Measurements from ENCODE around the gene DES.

Gene DES

DNA sequence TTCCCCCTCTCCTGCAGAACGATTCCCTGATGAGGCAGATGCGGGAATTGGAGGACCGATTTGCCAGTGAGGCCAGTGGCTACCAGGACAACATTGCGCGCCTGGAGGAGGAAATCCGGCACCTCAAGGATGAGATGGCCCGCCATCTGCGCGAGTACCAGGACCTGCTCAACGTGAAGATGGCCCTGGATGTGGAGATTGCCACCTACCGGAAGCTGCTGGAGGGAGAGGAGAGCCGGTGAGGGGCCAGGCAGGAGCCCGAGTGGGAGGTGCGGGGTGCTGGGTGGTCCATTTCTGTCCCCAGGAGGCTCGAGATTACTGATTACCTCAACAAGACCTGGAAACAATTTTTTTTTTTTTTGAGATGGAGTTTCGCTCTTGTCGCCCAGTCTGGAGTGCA is 3.1 kb downstream of the DES start:
- no peak for DNase-seq

DNA sequence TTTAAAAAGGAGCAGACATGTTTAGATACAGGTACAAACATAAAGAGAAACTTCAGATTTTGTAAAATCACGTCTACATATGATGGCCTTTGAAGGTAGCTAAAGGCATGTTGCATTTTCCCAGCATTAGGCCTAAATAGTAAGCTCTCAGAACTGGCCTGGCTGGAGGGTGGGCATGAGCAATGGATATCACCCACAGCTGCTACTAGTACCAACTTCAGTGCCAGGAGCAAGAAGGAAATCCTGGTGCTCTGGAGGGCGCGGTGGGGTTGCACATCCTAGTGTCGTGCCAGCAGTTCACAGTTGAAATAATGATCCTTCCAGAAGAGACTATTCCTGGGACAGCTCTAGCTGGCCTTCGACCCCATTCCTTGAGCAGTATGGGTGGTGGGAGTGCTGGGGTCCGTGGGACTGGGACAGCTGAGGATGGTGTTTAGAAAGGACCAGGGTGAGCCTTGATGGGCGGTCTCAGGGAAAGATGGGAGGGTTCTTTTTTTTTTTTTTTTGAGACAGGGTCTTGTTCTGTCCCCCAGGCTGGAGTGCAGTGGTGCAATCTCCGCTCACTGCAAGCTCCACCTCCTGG is 4.9 kb downstream of the DES start:
- DNase-seq, result no peak

DNA sequence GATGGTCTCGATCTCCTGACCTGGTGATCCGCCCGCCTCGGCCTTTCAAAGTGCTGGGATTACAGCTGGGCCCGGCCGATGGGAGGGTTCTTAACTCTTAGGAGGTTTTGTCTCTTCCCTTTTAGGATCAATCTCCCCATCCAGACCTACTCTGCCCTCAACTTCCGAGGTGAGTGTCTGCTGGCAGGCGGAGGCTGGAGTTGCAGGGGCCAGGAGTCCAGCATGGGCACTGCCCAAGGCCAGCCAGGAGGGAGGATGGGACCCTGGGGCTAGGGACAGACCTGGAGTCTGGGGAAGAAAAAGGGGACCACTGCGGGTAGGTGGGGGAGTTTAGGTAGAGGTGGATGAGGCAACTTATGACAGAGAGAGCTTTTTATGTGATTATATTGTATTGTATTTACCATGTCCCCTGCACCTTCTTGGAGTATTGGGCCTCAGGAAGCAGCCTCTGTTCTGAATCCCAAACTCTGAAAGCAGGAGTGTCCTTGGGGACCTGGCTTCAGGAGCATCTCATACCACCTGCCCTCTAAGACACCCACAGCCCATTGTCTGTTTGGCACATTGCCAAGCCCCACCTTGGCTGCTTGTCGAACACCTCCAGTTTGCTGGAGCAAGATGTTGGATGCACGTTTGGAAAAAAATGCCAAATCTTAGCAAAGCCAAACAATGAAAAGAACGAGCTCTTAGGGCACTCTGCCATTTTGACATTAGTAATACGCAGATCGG is 5.6 kb downstream of the DES start:
- no peak for DNase-seq

DNA sequence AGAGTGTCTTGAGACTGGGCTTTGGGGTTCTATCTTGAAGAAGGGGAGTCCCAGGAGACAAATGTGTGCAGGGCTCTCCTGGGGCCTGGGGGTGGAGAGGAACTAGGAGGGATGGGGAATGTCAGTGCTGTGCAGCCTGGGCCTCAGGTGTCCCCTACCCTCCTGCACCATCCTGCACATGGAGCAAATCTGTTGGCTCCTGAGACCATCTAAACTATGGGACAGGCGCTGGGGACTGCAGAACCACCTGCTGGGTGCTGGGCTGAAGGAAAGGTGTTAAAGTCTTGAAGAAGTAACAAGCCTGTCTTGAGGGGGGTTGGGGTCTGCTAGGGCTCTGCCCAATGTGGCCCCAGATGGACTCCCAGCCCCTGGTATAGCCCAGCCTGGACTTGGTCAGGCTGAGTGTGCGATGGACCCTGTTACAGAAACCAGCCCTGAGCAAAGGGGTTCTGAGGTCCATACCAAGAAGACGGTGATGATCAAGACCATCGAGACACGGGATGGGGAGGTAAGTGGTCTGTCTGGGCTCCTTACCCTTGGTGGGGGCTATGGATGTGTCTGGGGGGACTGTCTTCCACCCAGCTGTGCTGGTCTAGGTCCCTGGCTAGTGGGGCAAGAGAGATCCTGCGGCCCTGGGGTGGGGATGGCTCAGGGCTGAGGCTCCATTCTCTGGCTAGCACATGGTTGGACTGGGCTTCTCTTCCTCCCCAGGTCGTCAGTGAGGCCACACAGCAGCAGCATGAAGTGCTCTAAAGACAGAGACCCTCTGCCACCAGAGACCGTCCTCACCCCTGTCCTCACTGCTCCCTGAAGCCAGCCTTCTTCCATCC is 7.3 kb downstream of the DES start:
- no peak for DNase-seq

DNA sequence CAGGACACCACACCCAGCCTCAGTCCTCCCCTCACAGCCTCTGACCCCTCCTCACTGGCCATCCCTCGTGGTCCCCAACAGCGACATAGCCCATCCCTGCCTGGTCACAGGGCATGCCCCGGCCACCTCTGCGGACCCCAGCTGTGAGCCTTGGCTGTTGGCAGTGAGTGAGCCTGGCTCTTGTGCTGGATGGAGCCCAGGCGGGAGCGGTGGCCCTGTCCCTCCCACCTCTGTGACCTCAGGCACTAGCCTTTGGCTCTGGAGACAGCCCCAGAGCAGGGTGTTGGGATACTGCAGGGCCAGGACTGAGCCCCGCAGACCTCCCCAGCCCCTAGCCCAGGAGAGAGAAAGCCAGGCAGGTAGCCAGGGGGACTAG is 7.9 kb downstream of the DES start:
- no peak for DNase-seq

DNA sequence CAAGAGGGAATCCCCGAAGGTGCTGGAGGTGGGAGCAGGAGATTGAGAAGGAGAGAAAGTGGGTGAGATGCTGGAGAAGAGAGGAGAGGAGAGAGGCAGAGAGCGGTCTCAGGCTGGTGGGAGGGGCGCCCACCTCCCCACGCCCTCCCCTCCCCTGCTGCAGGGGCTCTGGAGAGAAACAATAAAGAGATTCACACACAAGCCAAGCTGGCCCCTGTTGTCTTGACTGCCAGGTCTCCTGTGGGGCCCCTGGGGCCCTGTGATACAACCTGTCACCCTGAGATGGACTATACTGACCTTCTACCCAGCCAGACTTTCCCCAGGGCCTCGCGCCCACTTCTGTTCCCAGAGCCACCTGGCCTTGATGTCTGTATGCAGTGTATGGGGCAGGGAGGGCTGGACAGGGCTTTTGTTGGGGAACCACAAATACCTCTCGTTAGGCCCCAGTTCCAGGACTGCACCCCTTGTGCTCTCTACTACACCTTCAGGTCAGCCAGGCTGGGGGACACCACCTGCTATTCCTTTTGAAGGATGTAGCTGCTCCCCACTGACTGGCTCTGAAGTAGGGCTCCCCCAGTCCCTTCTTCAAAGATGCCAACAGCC is 8.5 kb downstream of the DES start:
- DNase-seq, result no peak

DNA sequence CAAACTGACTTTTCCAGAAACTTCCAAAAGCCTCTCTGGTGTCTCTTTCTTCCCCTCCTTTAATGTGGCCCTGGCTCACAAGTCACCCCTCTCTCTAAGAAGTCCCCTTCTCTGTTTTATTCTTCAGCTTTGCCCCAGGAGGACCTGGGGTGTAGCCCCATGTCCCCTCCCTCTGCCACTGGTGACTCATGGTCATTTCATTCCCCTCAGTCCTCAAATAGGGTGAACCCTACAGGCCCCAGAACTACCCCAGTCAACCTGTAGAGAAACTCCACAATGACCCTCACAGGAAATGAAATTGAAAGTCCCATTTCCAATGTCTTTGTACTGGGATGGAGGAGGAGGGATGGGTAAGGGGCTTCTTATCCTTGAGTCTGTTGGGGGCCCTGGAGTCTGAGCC is 10.3 kb downstream of the DES start:
- no peak for DNase-seq

DNA sequence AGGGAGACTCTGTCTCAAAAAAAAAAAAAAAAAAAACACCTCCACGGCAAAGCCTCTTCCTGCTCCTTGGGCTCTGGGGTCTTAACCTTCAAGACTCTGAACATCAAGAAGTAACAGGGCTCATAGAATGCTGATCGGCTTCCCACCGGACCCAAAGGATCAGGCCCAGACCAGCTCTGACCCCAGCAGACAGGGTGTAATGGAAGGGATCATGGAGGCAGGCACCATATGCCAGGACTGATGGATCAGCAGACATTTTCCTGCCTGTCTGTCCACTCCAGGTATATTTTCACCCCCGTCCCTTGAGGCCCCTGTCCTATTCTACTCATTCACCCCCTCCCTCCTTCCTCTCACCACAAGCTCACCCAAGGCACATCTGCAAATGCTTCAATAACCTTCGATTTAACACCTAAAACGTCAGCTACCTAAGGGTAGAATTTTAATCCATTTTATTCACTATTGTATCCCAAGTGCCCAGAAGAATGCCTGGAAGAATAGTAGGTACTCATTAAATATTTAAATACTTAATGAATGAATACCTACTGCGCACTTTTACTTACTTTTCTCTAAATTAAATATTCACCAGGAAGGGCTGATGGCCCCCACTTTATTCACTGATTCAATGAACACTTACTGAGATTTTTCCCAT is 11.9 kb downstream of the DES start:
- no peak for DNase-seq

DNA sequence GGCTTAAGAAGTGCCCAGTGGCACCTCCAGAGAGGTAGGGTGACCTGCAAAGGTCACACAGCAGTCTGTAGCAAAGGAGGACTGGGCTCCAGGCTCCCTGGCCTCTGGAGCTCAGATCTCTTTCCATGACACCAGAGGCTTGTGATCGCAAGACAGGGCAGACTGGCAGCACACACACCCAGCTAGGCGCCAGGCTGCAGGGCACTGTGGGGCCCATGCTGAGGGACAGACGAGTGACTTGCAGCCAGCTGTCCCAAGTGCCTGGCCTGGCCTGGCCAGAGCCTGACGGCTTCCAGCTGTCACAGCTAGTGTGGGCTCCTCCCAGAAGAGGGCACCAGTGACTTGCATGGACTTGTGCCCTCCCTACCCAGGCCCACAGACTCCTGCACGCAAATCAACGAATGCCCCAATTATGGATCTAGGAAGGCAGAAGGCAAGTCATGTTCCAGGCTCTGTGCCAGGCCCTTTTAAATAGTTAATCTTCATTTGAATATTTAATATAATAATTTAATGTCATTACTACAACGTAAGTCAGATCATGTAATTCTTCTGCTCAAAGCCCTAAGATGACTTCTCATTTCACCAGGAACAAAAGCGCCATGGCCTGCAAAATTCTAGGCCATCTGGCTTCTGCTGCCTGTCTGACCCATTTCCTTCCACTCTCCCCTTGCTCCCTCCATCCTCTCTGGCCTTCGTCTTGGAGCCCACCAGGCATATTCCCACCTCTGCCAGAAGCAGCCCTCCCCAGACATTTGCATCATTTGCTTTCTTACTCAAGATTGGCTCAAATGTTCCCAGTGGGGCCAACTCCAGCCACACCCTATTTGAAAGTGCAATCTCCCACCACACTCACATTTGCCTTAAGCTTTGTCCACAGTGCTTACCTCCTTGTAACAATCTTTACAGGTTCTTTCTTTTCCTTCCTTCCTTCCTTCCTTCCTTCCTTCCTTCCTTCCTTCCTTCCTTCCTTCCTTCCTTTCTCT is 12.7 kb downstream of the DES start:
- peak in 3 of 4 experiments; percentile 13 to 48 (median 38) for DNase-seq

DNA sequence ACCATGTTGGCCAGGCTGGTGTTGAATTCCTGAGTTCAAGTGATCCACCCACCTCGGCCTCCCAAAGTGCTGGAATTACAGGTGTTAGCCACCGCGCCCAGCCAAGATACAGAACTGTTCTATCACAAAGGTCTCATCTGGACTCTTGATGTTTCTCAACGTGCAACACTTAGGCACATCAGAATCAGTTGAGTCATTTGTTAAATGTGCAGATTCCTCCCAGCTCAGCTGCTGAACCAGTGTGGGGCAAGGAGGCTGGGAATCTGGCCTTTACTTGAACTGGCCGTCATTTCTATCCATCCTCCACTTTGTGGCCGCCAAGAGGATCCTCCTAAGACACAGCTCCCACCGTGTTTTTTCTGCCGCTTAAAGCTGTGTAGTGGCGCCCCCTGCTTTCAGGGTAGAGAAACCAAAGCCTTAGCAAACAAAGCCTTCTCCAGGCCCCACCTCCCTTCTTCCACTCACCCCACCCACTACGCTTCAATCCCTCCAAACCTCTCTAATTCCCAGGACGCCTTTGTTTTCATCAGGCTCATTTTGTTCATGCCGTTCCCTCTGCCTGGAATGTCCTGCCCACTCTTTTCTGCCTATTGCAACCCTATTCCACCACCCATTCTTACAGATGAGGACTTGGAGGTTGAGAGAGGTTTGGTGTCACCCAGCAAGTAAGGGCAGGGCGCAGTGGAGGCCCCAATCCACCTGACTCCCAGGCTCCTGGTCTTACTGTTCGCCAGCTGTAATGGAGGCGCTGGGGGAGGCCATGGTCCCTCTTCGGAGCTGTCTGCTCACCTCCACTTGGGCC is 15.7 kb downstream of the DES start:
- DNase-seq, result peak; percentile 30 to 61 (median 51)

DNA sequence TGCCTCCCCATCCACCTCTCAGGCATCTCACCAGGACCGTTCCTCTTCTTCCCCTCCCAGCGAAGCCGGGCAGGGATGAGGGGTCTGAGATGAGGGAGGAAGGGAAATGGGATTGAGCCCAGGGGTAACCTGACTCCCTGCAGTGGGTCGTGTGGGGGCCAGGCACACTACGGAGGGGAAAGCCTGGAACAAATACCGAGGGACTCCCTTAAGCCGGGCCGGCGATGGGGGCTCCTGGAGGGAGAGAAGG is 16.2 kb downstream of the DES start:
- DNase-seq, result no peak

DNA sequence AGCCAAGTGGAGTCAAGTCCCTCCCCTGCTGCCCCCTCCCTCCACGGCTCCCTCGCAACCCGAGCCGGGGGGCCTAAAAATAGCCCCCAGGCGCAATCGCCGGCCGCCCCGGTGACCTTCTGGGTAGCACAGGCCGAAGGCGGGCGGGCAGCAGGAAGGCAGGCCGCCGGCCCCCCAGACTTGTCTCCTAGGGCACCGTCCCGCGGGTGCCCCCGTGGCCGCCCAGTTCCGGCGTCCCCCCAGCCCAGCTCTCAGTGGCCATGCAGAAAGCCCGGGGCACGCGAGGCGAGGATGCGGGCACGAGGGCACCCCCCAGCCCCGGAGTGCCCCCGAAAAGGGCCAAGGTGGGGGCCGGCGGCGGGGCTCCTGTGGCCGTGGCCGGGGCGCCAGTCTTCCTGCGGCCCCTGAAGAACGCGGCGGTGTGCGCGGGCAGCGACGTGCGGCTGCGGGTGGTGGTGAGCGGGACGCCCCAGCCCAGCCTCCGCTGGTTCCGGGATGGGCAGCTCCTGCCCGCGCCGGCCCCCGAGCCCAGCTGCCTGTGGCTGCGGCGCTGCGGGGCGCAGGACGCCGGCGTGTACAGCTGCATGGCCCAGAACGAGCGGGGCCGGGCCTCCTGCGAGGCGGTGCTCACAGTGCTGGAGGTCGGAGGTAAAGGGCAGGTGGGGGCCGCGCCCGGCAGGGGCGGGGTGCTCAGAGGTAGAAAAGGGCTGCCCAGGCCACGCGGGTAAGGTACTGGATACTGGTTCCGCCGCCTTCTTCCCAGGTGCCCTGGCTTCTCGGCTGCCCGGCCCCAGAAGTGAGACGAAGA is 16.7 kb downstream of the DES start, which contains the start of gene SPEG:
SPEG (plus strand) TSS at position 126 of the 808 bp plus-strand sequence; CDS start at position 261, 135 bp downstream.
- no peak for DNase-seq

DNA sequence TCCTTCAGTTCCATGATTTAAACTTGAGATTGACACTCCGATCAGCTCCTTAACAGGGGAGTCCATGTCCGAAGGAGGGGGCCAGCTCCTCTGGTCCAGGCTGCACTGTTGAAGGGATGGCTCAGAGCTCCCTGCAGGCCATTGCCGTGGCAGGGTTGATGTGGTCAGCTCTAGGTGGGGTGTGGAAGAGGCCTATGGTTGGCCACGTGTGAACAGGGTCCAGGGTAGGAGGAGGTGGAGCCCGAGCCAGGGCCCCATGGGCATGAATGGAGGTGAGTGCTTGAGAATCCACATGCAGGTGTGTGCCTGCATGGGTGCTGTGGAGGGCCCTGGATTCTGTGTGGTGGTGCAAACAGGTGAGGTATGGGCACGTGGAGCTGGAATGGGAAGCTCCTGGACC is 17.5 kb downstream of the DES start:
- no peak for DNase-seq

DNA sequence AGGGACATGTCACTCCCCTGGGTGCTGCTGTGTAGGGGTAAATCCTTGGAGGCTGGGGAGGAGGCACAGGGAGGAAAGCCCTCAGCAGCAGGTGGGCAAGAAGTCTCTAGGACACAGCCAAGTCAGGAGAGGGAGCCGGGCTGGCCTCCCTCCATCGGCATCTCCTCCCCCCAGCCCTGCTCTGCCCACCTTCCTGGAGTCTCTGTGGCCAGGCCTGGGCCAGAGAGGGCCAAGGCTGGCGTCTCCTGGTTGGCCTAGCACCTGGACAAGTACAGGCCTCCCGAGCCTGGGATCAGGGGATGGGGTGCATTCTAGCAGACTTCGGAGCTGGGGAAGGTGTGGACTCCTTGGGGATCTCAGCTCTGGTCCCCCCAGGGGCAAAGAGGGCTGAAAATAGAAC is 18.3 kb downstream of the DES start:
- DNase-seq, result no peak

DNA sequence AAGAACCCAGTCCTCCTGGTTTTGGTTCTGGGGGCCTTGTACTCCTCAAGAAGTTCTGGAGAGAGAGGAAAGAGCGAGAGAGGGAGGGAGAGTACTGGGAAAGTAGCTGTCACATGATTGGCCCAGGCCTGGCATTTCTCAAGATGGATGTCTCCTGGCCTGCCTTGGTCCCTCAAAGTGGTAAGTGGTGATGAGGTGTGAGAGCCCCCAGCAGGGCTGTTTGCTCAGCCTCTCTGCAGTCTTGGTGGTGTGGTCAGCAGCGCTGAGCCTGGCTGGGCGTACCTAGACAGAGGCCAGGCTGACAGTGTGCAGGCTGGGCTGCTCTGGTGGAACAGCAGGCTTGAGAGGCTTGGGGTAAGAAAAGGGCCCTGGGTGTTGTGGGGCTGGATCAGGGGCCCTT is 19.0 kb downstream of the DES start:
- DNase-seq, result no peak

DNA sequence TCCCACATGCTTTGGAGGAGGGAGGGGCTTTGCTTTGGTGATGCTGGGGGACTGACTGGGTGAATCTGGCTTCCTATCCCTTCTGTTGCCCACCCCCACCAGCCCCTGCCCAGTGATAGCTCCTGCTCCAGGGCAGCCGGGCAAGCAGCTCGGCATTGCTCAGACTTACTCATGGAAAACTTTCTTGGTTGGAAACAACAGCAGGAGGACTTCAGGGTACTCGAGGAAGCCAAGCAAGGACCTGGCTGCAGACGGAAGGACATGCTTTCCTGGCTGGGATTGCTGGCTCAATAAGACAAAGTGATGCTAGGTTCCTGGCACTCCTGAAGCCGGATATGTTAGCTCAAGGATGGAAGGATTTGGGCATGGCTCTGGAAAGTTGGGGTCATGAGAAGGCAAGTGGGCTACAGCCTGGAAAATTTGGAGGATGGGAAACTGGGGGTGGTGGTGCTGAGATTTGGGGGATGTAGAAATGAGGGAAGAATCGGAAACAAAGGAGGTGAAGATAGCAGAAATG is 19.6 kb downstream of the DES start:
- DNase-seq, result no peak

DNA sequence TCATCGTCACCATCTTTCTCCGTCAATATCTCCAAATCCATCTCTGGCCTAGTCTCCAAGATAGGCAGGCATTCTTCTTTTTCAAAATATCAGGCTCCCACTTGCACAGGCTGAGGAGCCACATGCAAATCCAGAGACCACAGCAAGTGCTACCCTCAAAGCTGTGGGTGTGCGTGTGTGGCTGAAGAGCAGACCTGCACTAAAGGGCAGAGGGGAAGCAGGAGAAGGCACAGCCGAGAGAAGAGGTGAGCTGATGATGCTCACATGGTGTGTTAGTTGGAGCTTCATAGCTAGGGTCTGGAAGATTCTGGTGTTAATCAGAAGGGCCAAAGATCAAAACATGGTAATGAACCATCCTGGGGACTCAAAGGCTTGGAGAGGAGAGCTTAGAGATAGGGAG is 20.3 kb downstream of the DES start:
- no peak for DNase-seq

DNA sequence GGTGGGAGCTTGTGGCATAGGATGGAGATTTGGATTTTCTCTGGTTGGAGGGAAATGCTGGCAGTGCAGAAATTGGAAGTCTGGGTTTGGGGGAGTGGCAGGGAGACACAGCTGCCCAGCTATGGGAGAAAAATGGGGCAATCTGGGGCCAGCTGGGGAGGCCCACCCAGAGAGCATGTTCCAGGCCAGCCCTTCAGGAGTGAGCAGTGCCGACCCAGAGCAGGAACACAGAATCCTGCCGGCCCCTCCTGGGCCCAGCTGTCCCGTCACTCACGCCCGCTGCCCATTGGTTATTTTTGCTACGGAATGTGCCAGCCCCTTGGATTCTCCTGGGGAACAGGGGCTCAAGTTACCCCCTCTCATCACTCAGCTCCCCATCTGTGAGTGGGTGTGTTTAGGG is 21.3 kb downstream of the DES start:
- DNase-seq, result no peak

DNA sequence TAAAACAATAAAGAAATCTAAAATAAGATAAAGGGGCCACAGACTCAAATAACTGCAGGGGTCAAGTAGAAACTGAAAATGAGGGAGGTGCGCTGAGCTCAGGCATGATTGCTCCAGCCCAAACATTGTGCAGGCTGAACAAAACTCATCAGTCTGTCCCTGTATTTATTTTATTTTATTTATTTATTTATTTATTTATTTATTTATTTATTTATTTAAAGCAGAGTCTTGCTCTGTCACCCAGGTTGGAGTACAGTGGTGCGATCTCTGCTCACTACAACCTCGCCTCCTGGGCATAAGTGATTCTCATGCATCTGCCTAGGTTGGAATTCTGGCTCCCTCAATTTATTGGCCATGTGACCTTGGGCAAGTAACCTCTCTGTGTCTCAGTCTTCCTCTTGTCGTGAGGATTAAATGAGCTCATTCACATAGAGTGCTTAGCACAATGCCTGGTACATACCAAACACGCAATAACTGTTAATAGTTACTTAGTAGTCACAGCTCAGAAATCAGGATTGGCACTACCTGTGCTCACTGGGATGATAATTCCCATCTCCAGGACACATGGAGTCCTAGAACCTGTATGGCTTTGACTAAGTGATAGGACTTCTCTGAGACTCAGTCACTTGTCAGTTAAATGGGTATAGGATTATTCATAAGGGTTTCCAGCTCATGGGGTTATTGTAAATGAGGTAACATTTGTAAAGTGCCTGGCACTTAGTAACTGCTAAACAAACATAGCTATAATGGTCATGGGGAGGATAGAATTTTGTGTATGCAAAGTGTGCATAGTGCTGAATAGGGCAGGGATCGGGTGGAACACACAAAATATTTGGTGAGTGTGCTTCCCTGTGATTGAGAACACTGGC is 22.4 kb downstream of the DES start:
- DNase-seq, result no peak

All from suppressor macrophage (primary cell).